Measurements from ENCODE around the gene DPM1.
"Not testable (repeated sequence)": the region's sequence is repeated elsewhere in the genome, so short reads cannot be mapped to it uniquely, and the experiment has no call there.

Gene DPM1

DNA sequence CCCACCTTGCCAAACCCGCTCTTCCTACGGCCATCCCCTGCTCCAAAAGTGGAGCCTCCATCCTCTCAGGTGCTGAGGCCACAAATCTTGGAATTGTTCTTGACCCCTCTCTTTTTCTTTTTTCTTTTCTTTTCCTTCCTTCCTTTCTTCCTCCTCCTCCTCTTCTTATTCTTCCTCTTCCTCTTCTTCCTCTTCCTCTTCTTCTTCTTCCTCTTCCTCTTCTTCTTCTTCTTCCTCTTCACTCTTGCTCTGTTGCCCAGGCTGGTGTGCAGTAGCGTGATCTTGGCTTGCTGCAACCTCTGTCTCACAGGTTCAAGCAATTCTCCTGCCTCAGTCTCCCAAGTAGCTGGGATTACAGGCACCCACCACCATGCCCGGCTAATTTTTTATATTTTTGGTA, 20.2 kb upstream of the DPM1 start:
- not testable (repeated sequence) for DNase-seq

DNA sequence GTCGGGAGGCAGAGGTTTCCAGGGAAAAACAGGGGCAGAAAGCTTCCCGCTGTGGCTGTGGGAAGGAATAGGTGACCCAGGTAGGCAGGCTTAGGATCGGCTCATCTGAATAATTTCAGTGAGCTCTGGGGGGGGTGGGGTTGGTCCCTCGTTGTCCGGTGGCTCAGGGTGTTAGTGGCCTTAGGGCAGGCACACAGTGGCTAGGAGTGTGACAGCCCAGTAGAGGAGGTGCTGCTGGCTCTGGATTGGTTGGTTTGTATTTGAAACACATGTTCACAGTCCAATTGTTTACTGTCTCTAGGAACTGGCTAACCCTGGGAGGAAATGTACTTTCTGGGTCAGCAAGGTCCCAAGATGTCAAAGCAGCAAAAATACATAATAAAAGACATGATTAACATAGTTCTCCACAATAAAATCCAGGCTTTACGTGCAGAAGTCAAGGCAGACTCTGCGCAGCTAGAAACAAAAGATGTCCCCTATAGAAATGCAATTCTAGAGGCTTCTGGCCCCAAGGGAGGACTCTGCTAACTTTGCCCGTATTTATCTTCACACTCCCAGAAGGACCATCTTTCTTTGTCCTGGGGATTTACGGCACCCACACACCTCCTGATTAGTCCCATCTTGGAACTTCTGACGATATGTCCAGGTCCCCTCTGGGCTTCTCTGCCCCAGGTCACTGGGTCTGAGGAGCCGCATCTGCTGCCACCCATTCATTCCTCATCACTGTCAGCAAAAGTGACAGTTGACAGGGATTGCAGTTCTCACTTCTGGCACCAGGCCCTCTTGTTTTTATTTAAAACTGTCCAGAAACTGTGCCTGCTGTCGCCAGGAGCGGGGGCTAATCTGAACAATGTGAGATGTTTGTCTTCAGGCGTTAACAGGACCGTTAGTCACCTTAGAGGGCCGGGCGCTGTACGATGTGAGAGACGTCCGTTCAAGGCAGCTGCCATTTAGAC, 19.0 kb upstream of the DPM1 start:
- DNase-seq: no peak

DNA sequence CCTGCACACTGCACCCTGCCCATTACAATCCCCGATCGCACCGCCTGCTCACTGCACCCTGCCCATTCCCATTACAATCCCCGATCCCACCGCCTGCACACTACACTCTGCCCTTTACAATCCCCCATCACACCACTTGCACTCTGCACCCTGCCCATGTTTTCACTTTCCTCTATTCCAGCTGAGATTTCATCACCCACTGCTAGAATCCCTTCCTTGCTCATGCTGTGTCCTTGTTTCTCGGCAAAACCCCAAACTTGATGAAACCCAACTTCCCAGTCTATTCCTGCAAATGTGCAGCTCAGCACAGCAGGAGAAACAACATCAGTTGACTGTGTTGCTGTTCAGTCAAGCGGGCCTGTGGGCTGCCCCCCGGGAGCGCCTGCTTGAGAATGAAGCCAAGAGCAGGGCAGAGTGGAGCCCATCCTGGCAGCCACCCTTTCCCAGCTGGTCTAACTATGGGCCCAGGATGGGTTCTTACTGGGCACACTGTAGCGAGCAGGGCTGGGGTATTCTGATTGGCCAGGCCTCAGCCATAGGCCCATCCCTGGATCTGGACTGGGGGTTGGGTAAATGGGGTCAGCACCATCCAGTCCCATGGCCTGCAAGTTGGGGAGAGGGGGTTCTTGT, 17.5 kb upstream of the DPM1 start:
- no peak for DNase-seq

DNA sequence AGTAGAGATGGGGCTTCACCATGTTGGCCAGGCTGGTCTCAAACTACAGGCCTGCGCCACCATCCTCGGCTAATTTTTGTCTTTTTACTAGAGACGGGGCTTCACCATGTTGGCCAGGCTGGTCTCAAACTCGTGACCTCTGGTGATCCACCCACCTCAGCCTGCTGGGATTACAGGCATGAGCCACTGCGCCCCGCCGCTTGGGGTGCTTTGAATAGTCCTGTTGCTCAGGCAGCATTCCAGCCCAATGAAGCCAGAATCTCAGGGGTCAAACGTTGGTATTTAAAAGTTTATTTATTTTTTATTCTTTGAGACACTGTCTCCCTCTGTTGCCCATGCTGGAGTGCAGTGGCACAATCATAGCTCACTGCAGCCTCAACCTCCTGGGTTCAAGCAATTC, 11.6 kb upstream of the DPM1 start:
- DNase-seq: no peak

DNA sequence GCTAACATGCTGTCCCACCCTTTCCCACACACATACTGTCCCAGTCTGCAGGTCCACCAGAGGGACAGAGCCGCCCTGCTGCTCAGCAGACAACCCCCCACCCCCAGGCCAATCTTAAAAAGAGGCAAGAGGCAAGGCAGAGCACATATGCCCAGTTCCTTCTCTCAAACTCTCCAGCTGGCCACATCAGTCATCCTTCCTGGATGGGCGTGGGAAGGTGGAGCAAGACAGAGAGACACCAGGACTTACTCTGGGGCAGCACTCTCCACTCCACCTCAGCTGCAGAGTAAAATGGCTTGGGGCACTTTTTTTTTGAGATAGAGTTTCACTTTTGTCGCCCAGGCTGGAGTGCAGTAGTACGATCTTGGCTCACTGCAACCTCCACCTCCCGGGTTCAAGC, 11.1 kb upstream of the DPM1 start:
- no peak for DNase-seq

DNA sequence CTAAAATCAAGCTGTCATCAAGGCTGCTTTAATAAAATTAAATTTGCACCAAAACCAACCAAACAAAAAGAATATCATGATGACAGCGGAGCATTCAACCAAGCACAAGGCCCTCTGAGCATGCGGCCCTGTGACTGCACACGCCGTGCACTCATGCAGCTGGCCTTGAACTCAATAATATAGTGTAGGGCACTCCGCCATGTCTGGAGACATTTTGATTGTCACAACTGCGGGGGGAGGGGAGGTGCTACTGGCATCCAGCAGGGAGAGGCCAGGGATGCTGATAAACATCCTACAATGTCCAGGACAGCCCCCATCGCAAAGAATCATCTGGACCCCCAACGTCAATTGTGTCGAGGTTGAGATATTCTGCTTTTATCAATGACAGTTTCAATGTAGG, 10.0 kb upstream of the DPM1 start:
- no peak for DNase-seq

DNA sequence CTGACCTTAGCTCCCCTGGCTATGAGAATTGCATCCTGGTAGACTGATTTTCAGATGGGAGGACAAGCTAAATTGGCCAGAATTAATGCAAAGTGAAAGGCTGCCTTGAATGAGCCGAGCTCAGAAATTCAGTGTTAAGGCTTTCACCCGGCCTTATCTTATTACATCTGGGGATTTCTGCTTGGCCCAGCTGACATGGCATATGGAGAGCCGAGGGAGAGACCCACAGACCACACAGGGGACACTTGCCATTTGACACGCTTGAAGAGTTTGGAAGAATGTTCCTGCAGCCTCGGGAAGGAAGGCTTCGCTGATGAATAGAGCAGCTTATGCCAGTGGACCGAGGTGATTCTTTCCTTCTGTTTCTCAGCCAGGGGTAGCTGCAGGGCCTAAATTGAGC, 9.3 kb upstream of the DPM1 start:
- no peak for DNase-seq

DNA sequence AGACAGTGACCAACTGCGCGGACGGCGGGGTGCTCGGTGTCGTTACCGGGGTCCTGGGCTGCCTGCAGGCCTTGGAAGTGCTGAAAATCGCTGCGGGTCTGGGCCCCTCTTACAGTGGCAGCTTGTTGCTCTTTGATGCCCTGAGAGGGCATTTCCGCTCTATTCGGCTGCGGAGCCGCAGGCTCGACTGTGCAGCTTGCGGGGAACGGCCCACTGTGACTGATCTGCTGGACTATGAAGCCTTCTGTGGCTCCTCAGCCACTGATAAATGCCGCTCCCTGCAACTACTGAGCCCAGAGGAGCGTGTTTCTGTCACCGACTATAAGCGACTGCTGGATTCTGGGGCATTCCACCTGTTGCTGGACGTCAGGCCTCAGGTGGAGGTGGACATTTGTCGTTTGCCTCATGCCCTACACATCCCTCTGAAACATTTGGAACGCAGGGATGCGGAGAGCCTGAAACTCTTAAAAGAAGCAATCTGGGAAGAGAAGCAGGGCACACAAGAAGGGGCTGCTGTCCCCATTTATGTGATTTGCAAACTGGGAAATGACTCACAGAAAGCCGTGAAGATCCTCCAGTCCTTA, 1.3 kb upstream of the DPM1 start:
- no peak for DNase-seq

DNA sequence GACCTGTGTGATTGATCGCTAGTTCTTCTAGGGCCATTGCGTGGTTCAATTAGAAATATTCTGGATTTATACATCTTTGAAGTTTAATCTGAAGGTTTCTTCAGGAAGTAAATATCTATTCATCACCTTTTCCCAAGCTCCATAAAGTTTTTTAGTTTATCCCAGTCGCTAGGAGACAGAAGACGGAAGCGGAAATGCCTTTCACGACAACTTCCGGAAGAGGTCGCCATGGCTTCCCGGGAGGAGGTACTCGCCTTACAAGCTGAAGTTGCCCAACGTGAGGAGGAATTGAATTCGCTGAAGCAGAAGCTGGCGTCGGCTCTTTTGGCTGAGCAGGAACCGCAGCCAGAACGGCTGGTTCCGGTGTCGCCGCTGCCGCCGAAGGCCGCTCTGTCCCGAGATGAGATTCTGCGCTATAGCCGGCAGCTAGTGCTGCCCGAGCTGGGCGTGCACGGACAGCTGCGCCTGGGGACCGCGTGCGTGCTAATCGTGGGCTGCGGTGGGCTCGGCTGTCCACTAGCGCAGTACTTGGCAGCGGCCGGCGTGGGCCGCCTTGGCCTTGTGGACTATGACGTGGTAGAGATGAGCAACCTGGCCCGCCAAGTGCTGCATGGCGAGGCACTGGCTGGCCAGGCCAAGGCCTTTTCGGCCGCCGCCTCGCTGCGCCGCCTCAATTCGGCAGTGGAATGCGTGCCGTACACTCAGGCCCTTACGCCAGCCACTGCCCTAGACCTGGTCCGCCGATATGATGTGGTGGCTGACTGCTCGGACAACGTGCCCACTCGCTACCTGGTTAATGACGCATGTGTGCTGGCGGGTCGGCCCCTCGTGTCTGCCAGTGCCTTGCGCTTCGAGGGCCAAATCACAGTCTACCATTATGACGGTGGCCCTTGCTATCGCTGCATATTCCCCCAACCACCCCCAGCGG, 547 bp upstream of the DPM1 start, which contains the start of gene MOCS3:
Gene MOCS3, plus strand, starts transcription at position 204 of the 928 bp plus-strand sequence. Its CDS starts 25 bp downstream, at position 229.
- peak; percentile 69 for DNase-seq

DNA sequence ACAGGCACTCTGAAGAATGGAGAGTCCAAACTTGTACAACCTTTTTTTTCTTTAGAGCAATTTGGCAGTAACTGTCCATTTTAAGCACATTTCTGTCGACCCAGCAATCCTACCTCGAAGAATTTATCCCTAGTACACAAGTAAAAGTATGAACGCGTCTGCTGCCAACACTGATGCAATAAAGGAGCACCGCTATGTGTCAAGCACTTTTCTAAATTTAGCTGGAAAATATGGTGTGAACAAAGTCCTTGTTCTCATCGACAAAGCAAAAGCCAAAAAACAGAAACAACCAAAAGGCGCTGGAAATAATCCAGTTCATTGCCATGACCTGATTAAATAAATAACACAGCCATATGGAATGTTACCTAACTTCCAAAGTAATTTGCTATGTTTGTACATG, 1.1 kb downstream of the DPM1 start:
- no peak for DNase-seq

DNA sequence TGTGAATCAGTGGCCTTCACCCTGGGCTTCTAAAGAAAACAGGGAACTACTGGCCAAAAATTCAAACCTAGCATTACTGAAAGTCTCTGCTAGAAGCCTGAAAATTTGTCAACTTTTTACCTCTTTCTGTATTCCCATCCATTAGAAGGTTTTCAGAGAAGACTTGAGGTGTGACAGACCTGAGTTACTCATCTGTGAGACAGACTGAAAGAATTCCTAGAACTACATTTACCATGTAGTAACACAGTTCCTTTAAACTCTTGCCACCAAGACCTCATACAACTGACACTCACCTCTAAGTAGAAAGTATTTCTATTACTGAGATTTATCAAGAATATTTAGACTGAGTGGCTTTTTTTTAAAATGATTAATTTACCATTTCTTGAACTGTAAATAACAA, 4.5 kb downstream of the DPM1 start:
- no peak for DNase-seq

DNA sequence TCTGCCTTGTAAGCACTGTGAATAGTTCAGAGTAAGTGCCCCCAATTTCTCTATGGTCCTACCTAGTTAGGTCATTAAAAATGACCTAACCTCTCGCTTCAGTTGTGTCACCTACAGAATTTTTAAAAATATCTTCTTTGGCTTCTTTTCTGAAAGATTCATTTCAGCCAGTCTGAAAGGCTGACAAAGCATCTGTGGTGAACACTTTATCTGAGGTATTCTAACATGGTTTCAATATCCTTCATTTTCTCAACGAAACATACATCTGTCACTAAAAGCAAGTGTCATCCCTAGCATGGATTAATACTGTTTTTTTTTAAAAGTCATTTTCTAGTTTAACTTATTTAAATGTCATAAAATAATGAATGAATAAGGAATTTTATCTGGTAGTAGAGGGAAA, 5.1 kb downstream of the DPM1 start:
- no peak for DNase-seq

DNA sequence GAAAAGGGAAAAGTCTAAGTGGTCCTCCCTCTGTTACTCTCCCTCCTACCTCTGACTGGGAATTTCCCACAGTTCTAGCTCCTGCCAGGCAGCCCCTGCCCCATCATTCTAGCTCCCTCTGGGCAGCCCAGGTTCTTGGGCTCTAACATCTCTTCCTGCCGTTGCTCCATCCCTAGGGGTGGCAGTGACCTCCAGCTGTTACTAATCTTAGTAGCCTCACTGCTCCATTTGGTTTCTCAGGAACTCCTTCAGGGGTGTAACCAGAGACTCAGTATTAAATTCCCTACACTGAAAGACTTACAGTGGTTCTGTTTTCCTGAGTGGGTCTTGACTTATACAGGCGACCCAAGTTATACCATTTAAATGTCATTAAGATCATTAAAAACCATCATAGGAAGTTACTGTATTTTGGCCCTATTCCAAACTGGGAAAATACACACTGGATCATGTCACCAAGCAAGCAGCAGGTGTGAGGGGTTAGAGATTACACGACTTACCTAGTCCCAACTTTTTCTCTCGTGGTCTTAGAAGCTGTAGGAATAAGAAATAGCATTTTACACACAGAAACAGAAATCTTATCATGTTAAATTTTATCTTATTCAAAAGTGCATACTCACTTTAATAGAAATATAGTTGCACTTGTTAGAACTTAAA, 10.1 kb downstream of the DPM1 start:
- no peak for DNase-seq

DNA sequence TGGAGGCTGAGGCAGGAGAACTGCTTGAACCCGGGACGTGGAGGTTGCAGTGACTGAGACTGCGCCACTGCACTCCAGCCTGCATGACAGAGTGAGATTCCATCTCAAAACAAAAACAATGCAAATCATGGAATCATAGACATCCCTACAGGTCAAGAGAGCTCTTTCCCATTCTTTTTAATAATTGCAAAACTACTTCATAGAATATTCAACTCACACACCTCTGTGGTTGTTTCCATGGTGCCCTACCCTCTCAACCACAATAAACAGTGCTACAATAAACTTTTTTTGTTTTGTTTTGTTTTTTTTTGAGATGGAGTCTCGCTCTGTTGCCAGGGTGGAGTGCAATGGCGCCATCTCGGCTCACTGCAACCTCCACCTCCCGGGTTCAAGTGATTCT, 15.3 kb downstream of the DPM1 start:
- DNase-seq: no peak

DNA sequence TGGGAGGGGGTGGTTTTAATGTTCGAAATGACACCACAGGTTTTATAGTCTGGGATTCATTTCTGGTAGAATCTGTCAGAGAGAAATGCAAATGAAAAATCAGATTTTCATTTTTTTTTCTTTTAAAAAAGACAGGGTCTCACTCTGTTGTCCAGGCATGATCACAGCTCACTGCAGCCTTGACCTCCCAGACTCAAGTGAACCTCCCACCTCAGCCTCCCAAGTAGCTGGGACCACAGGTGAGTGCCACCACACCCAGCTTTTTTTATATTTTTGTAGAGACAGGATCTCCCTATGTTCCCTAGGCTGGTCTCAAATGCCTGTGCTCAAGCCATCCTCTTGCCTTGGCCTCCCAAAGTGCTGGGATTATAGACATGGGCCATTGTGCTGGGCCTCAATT, 24.7 kb downstream of the DPM1 start:
- DNase-seq: no peak

DNA sequence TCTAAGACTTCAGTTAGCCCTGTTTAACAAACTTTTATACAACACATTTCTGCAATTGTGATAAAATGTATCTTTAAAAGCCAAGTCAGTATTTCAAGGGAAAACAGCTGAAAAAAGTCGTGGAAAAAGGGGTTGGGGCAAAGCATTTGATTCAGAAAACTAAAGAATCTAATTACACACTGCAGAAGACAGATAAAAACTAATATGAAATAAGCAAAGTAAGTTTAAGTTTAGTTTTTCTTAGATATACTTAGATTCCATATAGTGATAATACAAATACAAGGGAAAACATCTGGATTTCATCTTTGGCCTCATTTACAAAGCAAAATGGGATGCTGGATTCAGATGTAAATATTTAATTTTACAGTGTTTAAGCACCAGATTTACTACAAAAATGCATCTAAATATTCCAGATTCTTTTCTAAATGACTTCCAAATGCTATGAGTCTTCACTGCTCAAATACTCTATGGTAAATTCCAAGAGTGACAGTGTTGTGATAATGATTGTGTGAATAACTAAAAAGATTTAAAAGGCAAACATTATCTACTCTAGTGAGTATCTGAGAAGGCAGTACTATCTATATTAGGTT, 25.5 kb downstream of the DPM1 start:
- no peak for DNase-seq

DNA sequence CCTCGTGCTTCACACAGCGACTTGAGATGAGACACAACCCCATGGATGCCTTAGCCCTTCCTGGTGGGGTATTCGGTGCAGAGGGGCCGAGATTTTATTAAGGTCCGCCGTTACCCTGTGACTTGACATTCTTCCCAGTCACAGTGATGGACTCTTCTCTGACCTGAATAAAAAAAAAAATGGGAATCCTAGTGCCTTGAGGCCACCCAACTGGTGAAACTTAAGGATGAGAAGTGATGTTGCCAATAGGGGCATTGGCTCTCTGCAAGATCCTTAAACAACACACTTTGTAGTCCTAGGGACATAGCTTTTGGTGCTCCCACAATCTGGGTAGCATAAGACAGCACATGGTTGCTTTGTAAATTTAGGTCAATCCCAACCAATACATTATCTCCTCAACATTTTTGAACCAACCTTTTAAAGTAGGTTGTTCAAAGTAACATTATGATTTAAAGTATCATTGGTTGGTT, 26.3 kb downstream of the DPM1 start:
- DNase-seq: no peak

DNA sequence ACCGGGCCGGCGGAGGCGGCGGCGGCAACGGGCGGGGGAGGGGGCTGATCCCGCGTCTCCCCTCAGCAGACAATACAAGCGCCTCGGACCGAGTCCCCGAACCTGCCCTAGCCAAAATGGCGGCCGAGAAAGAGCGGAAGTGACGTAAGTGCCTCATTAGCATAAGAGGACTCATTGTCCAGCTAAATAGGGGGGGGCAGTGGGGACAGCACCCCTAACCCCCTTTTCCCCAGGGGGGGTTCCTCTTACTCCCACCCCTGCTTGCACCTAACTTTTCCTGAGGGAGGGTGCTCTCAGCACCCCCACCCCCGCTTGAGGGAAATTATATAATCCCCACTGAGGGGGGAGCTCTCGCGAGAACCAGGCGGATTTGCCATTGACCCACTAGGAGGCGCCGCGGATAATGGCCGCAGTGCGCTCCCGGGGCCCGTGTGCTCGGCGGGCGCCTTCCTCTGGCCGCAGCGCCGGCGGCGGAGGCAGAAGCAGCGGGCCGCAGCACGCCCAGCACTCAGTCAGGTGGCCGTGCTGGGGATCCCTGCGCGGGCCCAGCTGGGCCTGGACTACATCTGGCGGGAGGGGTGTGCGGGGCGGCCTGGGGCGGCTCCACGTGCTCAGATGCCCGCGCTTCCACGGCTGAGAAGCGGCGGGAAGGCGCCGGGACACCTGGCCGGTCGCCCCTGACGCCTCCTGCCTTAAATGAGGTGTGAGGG, 26.9 kb downstream of the DPM1 start, which contains the start of gene ADNP:
Gene ADNP, minus strand, starts transcription at position 132 of the 710 bp plus-strand sequence. CDS start 27,441 bp downstream, outside the sequence.
- peak; percentile 90 for DNase-seq

DNA sequence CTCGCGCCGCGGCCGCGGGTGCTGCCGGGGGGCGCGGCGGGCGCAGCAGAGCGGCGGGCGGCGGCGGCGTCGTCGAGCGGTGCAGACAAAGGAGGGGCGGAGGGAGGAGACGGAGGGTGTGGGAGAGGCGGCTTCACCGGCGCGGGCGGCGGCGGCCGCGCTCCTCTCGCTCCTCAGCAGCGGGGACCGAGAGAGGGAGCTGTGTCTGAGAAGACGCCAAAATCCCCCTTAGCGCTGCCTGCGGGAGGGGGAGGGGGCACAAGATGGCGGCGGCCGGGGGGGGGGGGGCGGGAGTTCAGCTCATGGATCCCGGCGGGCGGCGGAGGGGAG, 27.4 kb downstream of the DPM1 start:
- DNase-seq: no peak

DNA sequence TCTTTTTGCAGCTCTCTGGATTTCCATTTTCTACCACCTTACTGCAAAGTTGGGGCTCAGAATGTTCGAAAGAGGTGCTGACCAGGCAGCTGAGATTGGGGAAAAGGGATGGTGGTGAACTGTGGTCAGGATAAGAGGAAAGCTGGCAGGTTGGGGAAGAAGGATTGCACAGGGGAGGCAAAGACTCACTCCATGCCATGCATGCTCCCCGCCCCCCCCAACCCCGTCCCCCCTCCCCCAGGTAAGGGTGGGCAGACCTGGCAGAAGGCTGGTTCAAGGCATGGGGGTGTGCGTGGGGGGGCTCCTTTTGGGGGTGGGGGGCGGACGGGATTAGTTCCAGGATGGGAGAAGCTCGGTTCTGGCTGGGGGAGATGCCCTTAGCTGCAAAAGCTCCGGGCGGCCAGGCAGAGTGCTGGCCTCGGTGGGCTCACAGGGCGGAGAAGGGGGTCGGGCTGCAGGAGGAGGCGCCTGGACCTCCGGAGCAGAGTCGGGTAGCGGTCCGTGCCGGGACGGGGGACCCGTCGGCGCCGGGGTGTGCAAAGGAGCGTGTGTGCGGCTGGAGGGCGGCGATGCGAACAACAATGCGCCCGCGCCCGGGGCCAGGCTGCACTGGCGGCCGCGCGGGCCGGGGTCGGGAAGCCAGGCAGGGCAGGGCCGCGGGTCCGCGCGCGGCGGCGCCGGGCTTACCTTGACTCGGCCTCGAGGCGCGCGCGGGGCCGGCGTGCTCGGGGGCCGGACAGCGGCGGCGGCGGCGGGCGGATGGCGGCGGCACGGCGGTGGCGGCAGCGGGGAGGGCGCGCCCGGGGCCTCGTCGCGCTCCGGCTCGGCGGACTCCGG, 28.0 kb downstream of the DPM1 start:
- DNase-seq: no peak
